Body of pancreas (tissue), 4 donors: ENCODE data around the gene CD300H.

Source experiments
- POLR2A ChIP-seq, 3 donors: fragments of 450-650 bp; IDR thresholded peaks; one replicate each; pipeline ENCODE4 v1.6.1; 2016; ENCODE audit warnings: antibody characterized with exemption in 3 of 3, mild to moderate bottlenecking in 2 of 3
- TF ChIP-seq, protein P1 (sequence below), 7 experiments: fragments of 450-650 bp in 4 of 7; fragments of 200-600 bp in 3 of 7; sonication (generic) in 3 of 7; IDR thresholded peaks; one replicate each; pipeline ENCODE4 v1.5.1; 2016 to 2019; ENCODE audit warnings: antibody characterized with exemption in 7 of 7

DNA sequence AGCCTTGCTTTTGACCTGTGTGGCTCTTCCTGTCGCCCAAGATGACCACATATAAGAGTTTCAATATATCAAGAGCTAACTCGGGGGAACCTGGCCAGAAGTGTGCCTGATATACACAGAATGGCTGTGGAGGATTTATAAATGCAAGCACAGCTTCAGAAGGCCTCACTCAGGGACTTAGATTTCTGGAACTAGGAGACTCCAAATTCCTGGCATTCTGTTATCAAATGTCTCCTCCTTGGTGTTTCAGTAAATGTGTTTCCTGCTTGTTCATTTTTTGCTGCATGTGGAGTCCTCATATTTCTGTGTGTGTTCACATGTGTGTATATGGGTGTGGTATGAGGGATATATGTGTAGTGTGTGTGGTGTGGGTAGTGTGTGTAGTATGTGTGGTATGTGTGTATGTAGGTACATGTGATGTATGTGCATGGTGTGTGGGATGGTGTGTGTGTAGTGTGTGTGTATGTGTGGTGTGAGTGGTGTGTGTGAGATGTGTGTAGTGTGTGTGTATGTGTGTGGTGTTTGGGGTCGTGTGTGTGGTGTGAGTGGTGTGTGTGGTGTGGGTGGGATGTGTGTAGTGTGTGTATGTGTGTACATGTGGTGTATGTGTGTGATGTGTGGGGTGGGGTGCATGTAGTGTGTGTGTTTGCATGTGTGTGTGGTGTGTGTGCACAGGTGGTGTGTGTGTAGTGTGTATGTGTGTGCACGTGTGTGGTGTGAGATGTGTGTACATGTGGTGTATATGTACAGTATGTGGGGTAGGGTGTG, 981 bp upstream of the CD300H start:
- TF ChIP-seq, protein P1, sequence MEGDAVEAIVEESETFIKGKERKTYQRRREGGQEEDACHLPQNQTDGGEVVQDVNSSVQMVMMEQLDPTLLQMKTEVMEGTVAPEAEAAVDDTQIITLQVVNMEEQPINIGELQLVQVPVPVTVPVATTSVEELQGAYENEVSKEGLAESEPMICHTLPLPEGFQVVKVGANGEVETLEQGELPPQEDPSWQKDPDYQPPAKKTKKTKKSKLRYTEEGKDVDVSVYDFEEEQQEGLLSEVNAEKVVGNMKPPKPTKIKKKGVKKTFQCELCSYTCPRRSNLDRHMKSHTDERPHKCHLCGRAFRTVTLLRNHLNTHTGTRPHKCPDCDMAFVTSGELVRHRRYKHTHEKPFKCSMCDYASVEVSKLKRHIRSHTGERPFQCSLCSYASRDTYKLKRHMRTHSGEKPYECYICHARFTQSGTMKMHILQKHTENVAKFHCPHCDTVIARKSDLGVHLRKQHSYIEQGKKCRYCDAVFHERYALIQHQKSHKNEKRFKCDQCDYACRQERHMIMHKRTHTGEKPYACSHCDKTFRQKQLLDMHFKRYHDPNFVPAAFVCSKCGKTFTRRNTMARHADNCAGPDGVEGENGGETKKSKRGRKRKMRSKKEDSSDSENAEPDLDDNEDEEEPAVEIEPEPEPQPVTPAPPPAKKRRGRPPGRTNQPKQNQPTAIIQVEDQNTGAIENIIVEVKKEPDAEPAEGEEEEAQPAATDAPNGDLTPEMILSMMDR (IDR thresholded peaks at IDR 0.05), result no peak
- TF ChIP-seq POLR2A (IDR thresholded peaks at IDR 0.05), result no peak
